ENCODE data around the gene MLH3.
"Not testable (repeated sequence)": the region's sequence is repeated elsewhere in the genome, so short reads cannot be mapped to it uniquely, and the experiment has no call there.

MLH3 gene

GRCh38 chr14:75050852-75051555 lies at the start of gene MLH3:
Gene MLH3, minus strand, starts transcription at chr14:75051467. Its CDS starts 1,812 bp downstream, at chr14:75049655.
- DNase-seq, result peak; percentile 90

GRCh38 chr14:75098682-75099081 lies 47.4 kb upstream of the MLH3 start:
- no peak for DNase-seq

- no peak for DNase-seq
Measured at GRCh38 chr14:75098212-75098611, 46.9 kb upstream of the MLH3 start.

- no peak for DNase-seq
Measured at GRCh38 chr14:75096959-75097358, 45.7 kb upstream of the MLH3 start.

- DNase-seq, result no peak
Measured at GRCh38 chr14:75095690-75096089, 44.4 kb upstream of the MLH3 start.

GRCh38 chr14:75094896-75095295 lies 43.6 kb upstream of the MLH3 start:
- DNase-seq, result no peak

- DNase-seq, result no peak
Measured at GRCh38 chr14:75092698-75093097, 41.4 kb upstream of the MLH3 start.

GRCh38 chr14:75091251-75091650 lies 40.0 kb upstream of the MLH3 start:
- no peak for DNase-seq

- no peak for DNase-seq
Measured at GRCh38 chr14:75090353-75090752, 39.1 kb upstream of the MLH3 start.

GRCh38 chr14:75088566-75089373 lies 37.5 kb upstream of the MLH3 start:
- DNase-seq, result peak; percentile 55

- no peak for DNase-seq
Measured at GRCh38 chr14:75088153-75088552, 36.9 kb upstream of the MLH3 start.

GRCh38 chr14:75084513-75084912 lies 33.2 kb upstream of the MLH3 start:
- no peak for DNase-seq

- DNase-seq, result no peak
Measured at GRCh38 chr14:75083271-75083670, 32.0 kb upstream of the MLH3 start.

GRCh38 chr14:75081660-75082229 lies 30.5 kb upstream of the MLH3 start:
- DNase-seq, result no peak

GRCh38 chr14:75079521-75079920 lies 28.3 kb upstream of the MLH3 start:
- no peak for DNase-seq

GRCh38 chr14:75077794-75078193 lies 26.5 kb upstream of the MLH3 start:
- no peak for DNase-seq

- DNase-seq, result no peak
Measured at GRCh38 chr14:75070383-75070782, 19.1 kb upstream of the MLH3 start.

- no peak for DNase-seq
Measured at GRCh38 chr14:75069811-75070145, 18.5 kb upstream of the MLH3 start.

- peak; percentile 92 for DNase-seq
Measured at GRCh38 chr14:75069121-75069810, 18.0 kb upstream of the MLH3 start, which contains the start of gene ZC2HC1C. Gene ZC2HC1C, plus strand, starts transcription at chr14:75069641. Its CDS starts 933 bp downstream, at chr14:75070574.

- no peak for DNase-seq
Measured at GRCh38 chr14:75068294-75069120, 17.2 kb upstream of the MLH3 start.

GRCh38 chr14:75067765-75068164 lies 16.5 kb upstream of the MLH3 start:
- not testable (repeated sequence) for DNase-seq

GRCh38 chr14:75067212-75067611 lies 15.9 kb upstream of the MLH3 start:
- DNase-seq, result no peak

All from NCI-H1105 (cell line).